ENCODE data around the gene CD37. TPM values are rescaled to one million over a fixed set of nuclear protein-coding genes. Genes with fewer than 3 reads are reported as not detected.
A peak's percentile ranks its signal among the peaks of the same experiment; 100 is the strongest.
"Not testable (repeated sequence)": the region's sequence is repeated elsewhere in the genome, so short reads cannot be mapped to it uniquely, and the experiment has no call there.

CD37 gene
- polyA plus RNA-seq (2013, experiment 1 of 2; ENCODE audit: insufficient read length), result 13.9 TPM
- 12.6 TPM for polyA plus RNA-seq (2013, experiment 2 of 2; ENCODE audit: insufficient read length)

DNA sequence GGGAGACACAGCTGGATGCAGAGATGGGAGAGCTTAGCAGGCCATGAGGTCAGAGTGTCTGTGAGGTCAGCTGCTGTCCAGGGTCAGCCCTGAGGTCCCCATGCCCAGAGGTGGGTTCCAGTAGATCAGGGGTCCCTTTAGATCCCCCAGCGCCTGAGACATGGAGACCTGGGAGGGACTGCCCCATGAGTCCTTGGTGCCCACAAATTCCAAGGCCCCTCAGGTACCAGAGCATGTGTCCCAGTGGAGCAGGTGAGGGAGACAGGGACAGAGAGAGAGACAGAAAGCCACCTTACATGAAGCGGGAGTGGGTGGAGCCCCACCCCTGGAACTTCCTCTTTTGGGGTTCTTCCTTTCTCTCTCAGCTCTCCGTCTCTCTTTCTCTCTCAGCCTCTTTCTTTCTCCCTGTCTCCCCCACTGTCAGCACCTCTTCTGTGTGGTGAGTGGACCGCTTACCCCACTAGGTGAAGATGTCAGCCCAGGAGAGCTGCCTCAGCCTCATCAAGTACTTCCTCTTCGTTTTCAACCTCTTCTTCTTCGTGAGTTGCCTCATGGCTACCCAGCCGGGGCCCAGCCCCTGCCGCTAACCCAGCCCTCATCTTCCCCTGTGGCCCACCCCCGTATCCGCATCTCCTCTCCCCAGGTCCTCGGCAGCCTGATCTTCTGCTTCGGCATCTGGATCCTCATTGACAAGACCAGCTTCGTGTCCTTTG, at the start of gene CD37:
Gene CD37, plus strand, starts transcription at position 336 of the 713 bp plus-strand sequence. Its CDS starts 135 bp downstream, at position 471.
- DNase-seq, result no peak

- DNase-seq, result no peak
These were observed 48.0 kb upstream of the CD37 start for GRCh38 chr19:49287141-49287770.

- DNase-seq, result not testable (repeated sequence)
These were observed 47.0 kb upstream of the CD37 start for GRCh38 chr19:49288205-49288604.

- not testable (repeated sequence) for DNase-seq
These were observed 45.9 kb upstream of the CD37 start for GRCh38 chr19:49289286-49289685.

- no peak for DNase-seq
These were observed 44.7 kb upstream of the CD37 start for GRCh38 chr19:49290517-49290916.

- DNase-seq, result no peak
These were observed 40.8 kb upstream of the CD37 start for GRCh38 chr19:49294401-49294800.

DNA sequence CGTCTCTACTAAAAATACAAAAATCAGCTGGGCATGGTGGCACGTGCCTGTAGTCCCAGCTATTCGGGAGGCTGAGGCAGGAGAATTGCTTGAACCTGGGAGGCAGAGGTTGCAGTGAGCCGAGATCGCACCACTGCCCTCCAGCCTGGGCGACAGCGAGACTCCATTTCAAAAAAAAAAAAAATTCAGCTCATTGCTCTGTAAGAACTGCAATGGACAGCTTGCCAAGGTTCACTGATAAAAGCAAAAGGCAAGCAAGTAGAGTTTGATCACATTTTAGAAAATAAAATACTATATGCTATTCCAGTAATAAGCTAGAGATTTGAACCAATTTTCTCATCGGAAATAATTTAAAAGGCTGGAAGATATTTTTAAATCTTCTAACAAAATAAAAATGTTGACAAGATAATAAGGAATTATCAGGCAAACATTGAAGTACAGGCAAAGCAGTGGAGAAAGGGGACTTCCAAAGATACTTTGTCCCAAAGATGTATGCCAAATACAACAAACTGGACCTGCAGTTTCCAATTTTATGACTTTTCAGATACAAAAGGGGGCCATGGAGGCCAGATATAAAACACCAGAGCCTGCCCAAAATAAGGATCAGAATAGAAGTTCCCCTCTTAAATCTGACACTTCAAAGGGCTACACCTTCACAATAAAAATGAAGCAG, 39.9 kb upstream of the CD37 start:
- DNase-seq, result no peak

DNA sequence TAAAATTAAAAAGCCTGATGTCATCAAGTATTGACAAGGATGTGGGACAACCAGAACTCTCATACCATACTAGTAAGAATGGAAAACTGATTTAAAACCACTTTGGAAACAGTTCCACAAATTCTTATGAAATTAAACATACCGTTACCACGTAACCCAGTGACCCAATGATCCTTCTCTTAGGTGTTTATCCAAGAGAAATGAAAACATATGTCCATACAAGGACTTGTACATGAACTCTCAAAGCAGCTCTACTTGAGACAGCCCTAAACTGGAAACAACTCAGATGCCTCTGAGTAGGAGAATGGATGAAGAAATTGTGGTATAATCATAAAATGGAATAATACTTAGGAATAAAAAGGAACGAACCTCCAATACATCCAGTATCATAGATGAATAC, 37.8 kb upstream of the CD37 start:
- DNase-seq, result peak; percentile 72

DNA sequence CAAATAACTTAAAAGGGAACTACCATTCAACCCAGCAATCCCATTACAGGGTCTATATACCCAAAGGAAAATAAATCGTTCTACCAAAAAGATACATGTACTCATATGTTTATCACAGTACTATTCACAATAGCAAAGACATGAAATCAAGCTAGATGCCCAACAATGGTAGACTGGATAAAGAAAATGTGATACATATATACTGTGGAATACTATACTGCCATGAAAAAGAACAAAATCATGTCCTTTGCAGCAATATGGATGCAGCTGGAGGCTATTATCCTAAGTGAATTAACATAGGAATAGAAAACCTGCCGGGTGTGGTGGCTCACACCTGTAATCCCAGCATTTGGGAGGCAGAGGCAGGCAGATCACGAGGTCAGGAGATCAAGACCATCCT, 36.6 kb upstream of the CD37 start:
- DNase-seq, result not testable (repeated sequence)

GRCh38 chr19:49301165-49301865, 33.9 kb upstream of the CD37 start:
- peak; percentile 50 for DNase-seq

GRCh38 chr19:49301866-49302252, 33.3 kb upstream of the CD37 start:
- DNase-seq, result no peak

DNA sequence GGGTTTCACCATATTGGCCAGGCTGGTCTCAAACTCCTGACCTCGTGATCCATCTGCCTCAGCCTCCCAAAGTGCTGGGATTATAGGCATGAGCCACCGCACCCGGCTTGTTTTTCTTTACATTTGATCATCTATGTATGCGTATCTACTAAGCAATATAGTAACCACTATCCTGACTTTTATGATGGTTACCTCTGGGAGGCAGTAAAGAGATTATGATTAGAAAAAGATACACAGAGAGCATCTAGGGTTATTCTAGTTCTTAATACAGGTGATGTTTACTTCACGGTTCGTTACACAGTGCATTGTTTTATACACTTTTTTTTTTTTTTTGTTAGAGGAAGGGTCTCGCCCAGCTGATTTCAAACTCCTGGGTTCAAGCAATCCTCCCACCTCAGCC, 28.5 kb upstream of the CD37 start:
- not testable (repeated sequence) for DNase-seq

- no peak for DNase-seq
These were observed 26.1 kb upstream of the CD37 start for GRCh38 chr19:49309087-49309486.

DNA sequence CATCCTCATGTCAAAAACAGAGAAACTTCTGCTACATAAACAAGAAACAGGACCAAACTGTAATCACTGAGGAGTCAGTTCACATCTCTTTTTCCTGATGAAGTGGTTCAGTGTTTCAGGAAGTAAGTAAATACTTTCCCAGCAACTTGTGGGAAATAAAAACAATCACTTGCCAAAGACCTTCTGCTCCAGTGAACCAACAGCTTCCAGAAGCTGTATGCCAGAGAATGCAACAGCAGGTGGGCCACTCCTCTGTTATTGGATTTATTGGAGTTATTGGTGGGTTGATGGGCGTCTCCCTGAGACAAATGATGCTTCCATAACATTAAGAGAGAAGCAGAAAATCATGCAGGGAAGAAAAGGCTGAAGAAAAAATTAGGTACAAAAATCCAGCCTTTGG, 20.1 kb upstream of the CD37 start:
- no peak for DNase-seq

GRCh38 chr19:49316284-49316683, 18.9 kb upstream of the CD37 start:
- no peak for DNase-seq

DNA sequence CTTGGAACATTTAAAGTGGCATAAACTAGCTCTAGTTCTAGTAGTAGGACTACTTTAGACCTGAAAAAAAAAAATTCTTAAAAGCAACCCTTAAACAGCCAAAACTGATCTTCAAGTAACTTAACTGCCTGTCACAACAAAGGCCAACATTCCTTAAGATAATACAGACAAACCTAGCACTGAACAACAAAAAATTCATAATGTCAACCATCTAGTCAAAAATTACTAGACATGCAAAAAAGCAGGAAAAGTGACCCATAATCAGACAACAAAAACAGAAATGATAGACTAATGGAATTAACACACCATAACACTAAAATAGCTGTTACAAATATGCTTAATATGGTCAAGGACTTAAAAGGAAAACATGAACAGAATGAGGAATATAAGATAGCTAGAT, 16.9 kb upstream of the CD37 start:
- no peak for DNase-seq

DNA sequence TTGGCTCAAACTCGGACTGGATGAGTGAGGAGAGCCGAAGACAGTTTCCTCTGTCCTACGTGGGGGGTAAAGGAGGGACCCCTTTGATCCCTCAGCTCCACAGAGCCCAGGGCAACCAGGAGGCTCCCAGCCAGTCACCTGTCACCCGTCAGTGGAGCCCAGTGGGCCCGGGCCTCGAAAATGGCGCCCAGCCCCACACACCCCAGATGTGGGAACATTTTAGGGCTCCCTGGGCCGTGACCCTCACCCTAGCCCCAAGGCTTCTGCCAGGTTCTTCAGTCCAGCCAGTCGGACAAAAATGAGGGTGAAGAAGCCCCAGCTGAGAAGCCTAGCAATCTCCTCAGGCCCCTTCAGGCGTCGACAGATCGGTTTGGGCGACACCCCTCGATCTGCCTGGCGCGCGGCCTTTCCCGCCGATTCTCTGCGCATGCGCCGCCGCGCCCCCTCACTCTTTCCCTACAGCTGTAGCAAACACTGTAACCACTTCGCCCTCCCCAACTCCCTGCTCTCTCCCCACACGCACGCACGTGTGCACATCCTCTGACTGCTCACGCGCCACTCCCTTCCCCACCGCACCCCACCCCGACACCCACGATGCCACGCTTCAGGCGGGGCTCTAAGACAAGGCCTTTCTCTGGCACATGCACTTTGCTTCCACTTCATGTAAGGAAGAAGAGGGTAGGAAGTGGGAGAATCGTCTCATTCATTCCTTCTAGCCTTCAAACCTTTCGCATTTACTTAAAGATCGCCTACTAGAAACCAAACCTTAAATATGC, 10.2 kb upstream of the CD37 start, which contains the start of gene SLC6A16:
Gene SLC6A16, minus strand, starts transcription at position 391 of the 776 bp plus-strand sequence. CDS start 13,844 bp downstream, outside the sequence.
- no peak for DNase-seq

GRCh38 chr19:49325756-49326155, 9.4 kb upstream of the CD37 start:
- not testable (repeated sequence) for DNase-seq

- DNase-seq, result no peak
These were observed 9.0 kb upstream of the CD37 start for GRCh38 chr19:49326165-49326704.

DNA sequence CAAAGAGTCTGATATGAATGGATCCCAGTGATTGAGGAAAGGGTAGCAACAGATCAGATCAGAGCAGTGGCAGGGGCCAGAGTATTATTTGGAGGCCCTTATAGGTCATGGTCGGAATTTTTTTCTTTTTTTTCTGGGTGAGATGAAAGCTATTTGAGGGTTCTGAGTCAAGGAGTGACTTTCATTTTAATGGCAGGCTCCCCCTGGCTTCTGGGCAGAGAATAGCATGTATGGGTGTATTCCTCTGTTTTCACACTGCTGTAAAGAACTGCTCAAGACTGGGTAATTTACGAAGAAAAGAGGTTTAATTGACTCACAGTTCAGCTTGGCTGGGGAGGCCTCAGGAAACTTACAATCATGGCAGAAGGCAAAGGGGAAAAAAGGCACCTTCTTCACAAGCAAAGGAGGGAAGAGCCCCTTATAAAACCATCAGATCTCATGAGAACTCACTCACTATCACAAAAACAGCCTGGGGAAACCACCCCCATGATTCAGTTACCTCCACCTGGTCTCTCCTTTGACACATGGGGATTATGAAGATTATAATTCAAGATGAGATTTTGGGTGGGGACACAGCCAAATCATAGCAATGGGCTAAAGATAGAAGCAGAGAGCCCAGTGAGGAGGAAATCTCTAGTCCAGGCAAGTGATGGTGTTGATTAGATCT, 7.2 kb upstream of the CD37 start:
- DNase-seq, result peak; percentile 34

DNA sequence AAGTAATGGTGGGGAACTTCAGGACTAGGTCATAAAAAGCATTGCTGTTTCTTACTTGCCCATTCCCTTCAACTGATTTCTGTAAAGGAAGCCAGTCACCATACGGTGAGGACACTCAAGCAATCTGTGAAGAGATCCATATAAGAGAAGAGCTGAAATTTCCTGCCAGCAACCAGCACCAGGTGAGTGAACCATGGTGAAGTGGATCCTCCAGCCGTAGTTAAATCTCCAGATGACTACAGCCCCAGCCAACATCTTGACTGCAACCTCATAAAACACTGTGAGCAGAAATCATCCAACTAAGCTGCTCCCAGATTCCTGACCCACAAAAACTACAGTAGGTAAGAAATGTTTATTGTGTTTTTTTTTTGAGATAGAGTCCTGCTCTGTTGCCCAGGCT, 6.5 kb upstream of the CD37 start:
- no peak for DNase-seq

Data from fibroblast of skin of back (primary cell).